ENCODE measurements around the gene LDHAL6B. TPM values are rescaled to one million over a fixed set of nuclear protein-coding genes. Genes with fewer than 3 reads are reported as not detected.

LDHAL6B gene
- total RNA-seq, 3 donors from 2014 or later: not detected

- TF ChIP-seq POLR2AphosphoS5 (IDR thresholded peaks at IDR 0.05) (no peak), CTCF (IDR thresholded peaks at IDR 0.05) (no peak), POLR2A (IDR thresholded peaks at IDR 0.05) (no peak)
- DNase-seq (ENCODE audit: low spot score in 2 of 2): no peak
- Histone ChIP-seq H3K36me3 (no peaks in the 10 kb centered on the region), H3K27ac (no peak overlapping the region), H3K4me1 (no peaks in the 10 kb centered on the region), H3K9me3 (no peaks in the 10 kb centered on the region), H3K4me3 (no peak overlapping the region), H3K27me3 (no peaks in the 10 kb centered on the region)
- intact Hi-C loops (cut with DNase I; ENCODE audit: low total_unique reads): no loop called here
These were observed 3.0 kb upstream of the LDHAL6B start for GRCh38 chr15:59203657-59204056.

- H3K4me3 ChIP-seq: no peak overlapping the region
- H3K36me3 ChIP-seq: no peaks in the 10 kb centered on the region
- H3K27ac ChIP-seq: no peak overlapping the region
- no peaks in the 10 kb centered on the region for H3K9me3 ChIP-seq
- H3K27me3 ChIP-seq: no peaks in the 10 kb centered on the region
- TF ChIP-seq POLR2AphosphoS5 (IDR thresholded peaks at IDR 0.05) (no peak), POLR2A (IDR thresholded peaks at IDR 0.05) (no peak), CTCF (IDR thresholded peaks at IDR 0.05) (no peak)
- intact Hi-C loops (cut with DNase I; ENCODE audit: low total_unique reads): no loop called here
- no peak for DNase-seq (ENCODE audit: low spot score in 2 of 2)
- no peaks in the 10 kb centered on the region for H3K4me1 ChIP-seq
These were observed 612 bp upstream of the LDHAL6B start for GRCh38 chr15:59205839-59206622.

DNA sequence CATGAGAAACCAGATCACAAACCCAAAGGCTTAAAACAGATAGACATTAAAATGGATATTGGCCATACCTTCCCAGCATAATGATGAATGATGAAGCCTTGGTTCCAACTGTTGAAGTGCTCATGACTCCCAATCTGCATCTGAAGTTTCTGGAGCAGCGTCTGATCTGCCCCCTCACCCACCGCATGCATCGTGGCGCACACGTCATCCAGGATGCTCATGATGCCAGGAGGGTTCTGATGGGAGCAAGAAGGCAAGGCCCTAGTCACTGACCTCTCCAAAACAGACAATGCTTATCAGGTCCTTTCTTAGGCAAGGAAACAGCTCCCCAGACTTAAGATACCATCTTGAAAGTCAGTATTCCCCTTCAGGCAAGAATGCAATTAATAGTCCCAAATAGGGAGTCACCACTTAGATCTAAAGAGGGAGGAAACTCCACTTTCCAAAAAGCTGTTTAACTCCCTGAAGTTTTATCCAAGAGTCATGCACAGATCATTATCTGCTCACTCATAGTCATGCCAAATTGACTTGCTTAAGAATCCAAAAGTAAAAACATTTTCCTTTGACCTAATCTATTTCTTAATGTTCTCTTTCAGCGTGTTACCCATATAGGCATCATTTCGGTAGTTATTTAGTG lies 2.1 kb downstream of the LDHAL6B start:
- no peaks in the 10 kb centered on the region for H3K36me3 ChIP-seq
- H3K4me1 ChIP-seq: no peaks in the 10 kb centered on the region
- H3K27ac ChIP-seq: no peak overlapping the region
- DNase-seq (ENCODE audit: low spot score in 2 of 2): no peak
- no peaks in the 10 kb centered on the region for H3K27me3 ChIP-seq
- no peaks in the 10 kb centered on the region for H3K9me3 ChIP-seq
- H3K4me3 ChIP-seq: no peak overlapping the region
- TF ChIP-seq POLR2AphosphoS5 (IDR thresholded peaks at IDR 0.05) (no peak), CTCF (IDR thresholded peaks at IDR 0.05) (no peak), POLR2A (IDR thresholded peaks at IDR 0.05) (no peak)
- intact Hi-C loops (cut with DNase I; ENCODE audit: low total_unique reads): no loop called here

GRCh38 chr15:59210186-59210585 lies 3.5 kb downstream of the LDHAL6B start:
- no peak for DNase-seq (ENCODE audit: low spot score in 2 of 2)
- no peaks in the 10 kb centered on the region for H3K27me3 ChIP-seq
- H3K9me3 ChIP-seq: no peaks in the 10 kb centered on the region
- H3K27ac ChIP-seq: no peak overlapping the region
- H3K36me3 ChIP-seq: no peaks in the 10 kb centered on the region
- intact Hi-C loops (cut with DNase I; ENCODE audit: low total_unique reads): no loop called here
- H3K4me3 ChIP-seq: no peak overlapping the region
- no peaks in the 10 kb centered on the region for H3K4me1 ChIP-seq
- no peak for TF ChIP-seq POLR2AphosphoS5 (IDR thresholded peaks at IDR 0.05)
- TF ChIP-seq CTCF (IDR thresholded peaks at IDR 0.05): no peak
- TF ChIP-seq POLR2A (IDR thresholded peaks at IDR 0.05): no peak

GRCh38 chr15:59216911-59217310 lies 10.3 kb downstream of the LDHAL6B start:
- intact Hi-C loops (cut with DNase I; ENCODE audit: low total_unique reads): loop anchor here (5.0 kb wide), 1 partner anchor 770 kb away; no protein-coding TSS in a partner anchor
- Histone ChIP-seq H3K36me3 (no peaks in the 10 kb centered on the region), H3K4me1 (no peaks in the 10 kb centered on the region), H3K27me3 (no peaks in the 10 kb centered on the region), H3K9me3 (no peaks in the 10 kb centered on the region), H3K27ac (no peak overlapping the region), H3K4me3 (no peak overlapping the region)
- TF ChIP-seq POLR2A (IDR thresholded peaks at IDR 0.05): no peak
- no peak for TF ChIP-seq CTCF (IDR thresholded peaks at IDR 0.05)
- TF ChIP-seq POLR2AphosphoS5 (IDR thresholded peaks at IDR 0.05): no peak
- DNase-seq (ENCODE audit: low spot score in 2 of 2): no peak
